ENCODE measurements around the gene CLTCL1.

DNA sequence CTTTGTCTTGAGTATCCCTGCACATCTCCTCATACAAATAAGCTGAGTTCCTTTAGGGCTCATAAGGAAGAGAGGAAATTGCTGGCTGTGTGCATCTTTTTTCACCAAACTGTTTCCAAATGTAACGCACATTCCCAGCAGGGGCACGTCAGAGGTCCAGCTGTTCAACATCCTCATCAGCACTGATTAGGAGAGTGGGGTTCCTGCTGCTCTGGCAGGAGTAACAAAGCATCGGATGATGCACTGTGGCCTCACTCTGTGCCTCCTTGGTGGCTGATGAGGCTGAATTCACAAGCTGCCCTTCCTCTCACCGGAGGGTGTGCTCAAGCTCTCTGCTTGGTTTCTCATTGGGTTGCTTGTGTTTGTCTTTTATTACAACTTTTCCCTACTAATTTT is 77.4 kb downstream of the CLTCL1 start:
- TF ChIP-seq, protein P1, sequence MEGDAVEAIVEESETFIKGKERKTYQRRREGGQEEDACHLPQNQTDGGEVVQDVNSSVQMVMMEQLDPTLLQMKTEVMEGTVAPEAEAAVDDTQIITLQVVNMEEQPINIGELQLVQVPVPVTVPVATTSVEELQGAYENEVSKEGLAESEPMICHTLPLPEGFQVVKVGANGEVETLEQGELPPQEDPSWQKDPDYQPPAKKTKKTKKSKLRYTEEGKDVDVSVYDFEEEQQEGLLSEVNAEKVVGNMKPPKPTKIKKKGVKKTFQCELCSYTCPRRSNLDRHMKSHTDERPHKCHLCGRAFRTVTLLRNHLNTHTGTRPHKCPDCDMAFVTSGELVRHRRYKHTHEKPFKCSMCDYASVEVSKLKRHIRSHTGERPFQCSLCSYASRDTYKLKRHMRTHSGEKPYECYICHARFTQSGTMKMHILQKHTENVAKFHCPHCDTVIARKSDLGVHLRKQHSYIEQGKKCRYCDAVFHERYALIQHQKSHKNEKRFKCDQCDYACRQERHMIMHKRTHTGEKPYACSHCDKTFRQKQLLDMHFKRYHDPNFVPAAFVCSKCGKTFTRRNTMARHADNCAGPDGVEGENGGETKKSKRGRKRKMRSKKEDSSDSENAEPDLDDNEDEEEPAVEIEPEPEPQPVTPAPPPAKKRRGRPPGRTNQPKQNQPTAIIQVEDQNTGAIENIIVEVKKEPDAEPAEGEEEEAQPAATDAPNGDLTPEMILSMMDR (IDR thresholded peaks at IDR 0.05 in 4 of 5, conservative IDR thresholded peaks at IDR 0.05 in 1 of 5): no peak
- TF ChIP-seq POLR2A (IDR thresholded peaks at IDR 0.05): no peak

Measured in gastrocnemius medialis (tissue), 4 donors.